GM12872 (cell line): ENCODE measurements around the gene SNX6.

Experiments
- CTCF ChIP-seq: IDR thresholded peaks from 3 replicates; pipeline ENCODE4 v1.5.1; 2011; ENCODE audit warnings: low read depth, mild to moderate bottlenecking, low read length, moderate library complexity; ENCODE audit not compliant: insufficient read depth

The SNX6 gene

DNA sequence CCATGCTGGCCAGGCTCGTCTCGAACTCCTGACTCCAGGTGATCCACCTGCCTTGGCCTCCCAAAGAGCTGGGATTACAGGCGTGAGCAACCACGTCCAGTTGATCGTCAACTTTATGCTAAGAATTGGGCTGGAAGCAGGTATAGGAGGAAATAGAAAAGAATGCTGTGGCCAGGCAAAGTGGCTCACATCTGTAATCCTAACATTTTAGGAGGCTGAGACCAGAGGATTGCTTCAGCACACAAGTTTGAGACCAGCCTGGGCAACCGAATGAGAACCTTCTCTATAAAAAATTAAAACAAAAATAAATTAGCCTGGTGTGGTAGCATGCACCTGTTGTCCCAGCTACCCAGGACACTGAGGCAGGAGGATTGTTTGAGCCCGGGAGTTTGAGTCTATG is 37.1 kb upstream of the SNX6 start:
- no peak for TF ChIP-seq CTCF

- no peak for TF ChIP-seq CTCF
Observed at GRCh38 chr14:34665785-34666435, 36.0 kb upstream of the SNX6 start.

GRCh38 chr14:34662561-34663088 is 32.7 kb upstream of the SNX6 start:
- no peak for TF ChIP-seq CTCF

- no peak for TF ChIP-seq CTCF
Observed at GRCh38 chr14:34660796-34661195, 30.8 kb upstream of the SNX6 start.

- TF ChIP-seq CTCF, result no peak
Observed at GRCh38 chr14:34655959-34656358, 26.0 kb upstream of the SNX6 start.

DNA sequence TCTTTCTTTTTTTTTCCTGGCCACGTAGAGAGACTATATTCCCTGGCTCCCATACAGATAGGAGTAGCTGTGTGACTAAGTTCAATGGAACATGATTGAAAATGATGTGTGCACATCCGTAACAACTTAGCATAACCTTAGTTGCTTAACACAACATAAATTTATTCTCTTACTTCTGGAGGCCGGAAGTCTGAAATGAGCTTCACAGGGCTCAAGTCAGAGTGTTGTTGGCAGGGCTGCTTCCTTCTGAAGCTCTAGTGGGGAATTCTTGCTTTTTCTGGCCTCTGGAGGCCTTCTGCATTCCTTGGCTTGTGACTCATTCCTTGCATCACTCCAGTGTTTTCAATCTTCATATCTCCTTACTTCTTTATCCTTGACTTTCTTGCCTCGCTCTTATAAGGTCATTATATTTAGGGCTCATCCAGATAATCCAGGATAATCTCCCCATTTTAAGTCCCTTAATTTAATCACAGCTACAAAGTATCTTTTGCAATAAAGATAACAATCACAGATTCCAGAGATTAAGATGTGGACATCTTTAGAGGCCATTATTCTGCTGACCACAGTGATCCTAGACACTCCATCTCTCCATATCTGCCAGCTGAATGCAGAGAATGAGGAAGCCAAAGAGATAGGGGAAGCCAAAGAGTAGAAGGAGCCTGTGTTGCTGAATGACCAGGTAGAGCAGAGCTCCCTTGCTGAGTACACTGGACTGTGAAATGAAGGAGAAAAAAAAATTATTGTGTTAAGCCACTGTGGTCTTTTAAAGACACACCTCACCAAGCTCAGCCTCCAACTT is 21.0 kb upstream of the SNX6 start:
- no peak for TF ChIP-seq CTCF

DNA sequence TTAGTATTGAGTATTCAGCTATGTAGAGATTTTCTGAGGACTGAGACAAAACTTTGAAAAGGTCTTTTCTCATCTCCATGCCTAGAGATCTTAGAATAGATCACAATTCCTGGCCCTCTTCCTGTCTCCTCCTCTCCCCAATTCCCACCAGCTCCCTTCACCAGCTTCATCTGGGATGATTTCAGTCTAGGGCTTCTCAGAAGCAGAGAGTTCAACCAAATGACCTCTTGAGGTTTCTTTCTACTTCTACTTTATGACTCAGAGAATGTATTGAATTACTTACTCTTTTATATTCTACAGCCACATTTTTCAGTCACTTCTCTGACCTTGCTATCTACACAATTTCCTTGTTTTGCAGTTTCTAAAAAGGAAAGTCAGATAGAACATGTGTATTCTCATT is 19.4 kb upstream of the SNX6 start:
- TF ChIP-seq CTCF, result no peak
